Hematopoietic multipotent progenitor cell treated with erythropoietin and hydrocortisone succinate and interleukin-3 and kit ligand, for 6 days (in vitro differentiated cells): Measurements from ENCODE around the gene PHYHD1.

Experiments used
- DNase-seq: peaks from one replicate; pipeline ENCODE4 v3.0.0-alpha.2; 2015

PHYHD1 gene

DNA sequence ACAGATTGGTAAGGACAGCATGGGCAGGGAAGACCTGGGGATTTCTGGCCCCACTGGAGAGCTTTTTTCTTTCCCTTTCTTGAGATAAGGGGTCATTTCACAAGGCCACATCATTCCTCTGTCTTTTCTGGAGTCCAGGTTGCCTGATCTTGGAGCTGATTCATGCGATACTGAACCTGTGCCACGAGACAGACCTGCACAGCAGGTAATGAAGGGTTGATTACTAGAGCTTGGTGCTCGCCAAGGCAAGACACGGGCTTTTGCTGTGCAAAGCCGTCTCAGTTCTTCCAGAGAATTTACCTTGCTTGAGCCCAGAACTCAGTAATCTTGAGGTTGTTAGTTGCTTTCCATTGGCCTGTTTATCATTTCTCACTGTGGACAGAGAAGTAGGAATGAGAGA lies 65.9 kb downstream of the PHYHD1 start:
- DNase-seq: no peak

DNA sequence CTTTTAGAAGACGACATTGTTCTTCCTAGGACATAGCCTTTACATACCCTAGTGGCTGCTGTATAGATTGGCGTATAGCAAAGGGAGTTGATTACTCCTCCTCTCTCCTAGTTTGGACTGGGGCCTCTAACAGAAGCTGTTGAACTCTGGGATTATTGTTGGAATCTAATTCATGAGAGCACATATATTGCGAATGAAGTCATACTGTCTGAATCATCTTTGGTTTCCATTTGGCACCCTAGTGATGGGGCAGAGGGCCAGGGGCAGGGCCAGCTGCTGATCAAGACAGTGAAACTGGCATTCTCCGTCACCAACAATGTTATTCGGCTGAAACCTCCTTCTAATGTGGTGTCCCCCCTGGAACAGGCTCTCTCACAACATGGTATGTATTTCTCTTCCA lies 67.0 kb downstream of the PHYHD1 start:
- no peak for DNase-seq
